Natural killer cell (primary cell): Measurements from ENCODE around the gene PIP5K1A. TPM values are rescaled to one million over a fixed set of nuclear protein-coding genes. Genes with fewer than 3 reads are reported as not detected.
A peak's percentile ranks its signal among the peaks of the same experiment; 100 is the strongest.

ENCODE experiments used
- ATAC-seq, 3 donors: fragments of 150-1000 bp in 2 of 3; fragments of 200-7000 bp in 1 of 3; cut with Tn5 transposase; 1 replicate in 1 of 3; 2 replicates in 2 of 3; pipeline ENCODE4 v1.10.0; 2021; ENCODE audit warnings: mild to moderate bottlenecking in 2 of 3, moderate library complexity in 2 of 3
- DNase-seq, 2 donors: peaks; one replicate each; pipeline versions ENCODE4 v3.0.0 to v3.0.0-alpha.2; 2013 to 2021; ENCODE audit warnings: mixed read lengths in 1 of 2
- H3K27ac ChIP-seq: one replicate; pipeline ENCODE4 v1.5.1; 2013; ENCODE audit warnings: mild to moderate bottlenecking, low read length
- H3K27me3 ChIP-seq: one replicate; pipeline ENCODE4 v1.6.1; 2013; ENCODE audit warnings: low read length; ENCODE audit not compliant: control insufficient read depth, insufficient read depth
- H3K36me3 ChIP-seq: one replicate; pipeline ENCODE4 v1.6.1; 2013; ENCODE audit warnings: low read length; ENCODE audit not compliant: control insufficient read depth, insufficient read depth
- H3K4me1 ChIP-seq: one replicate; pipeline ENCODE4 v1.6.1; 2013; ENCODE audit warnings: low read length; ENCODE audit not compliant: control insufficient read depth, insufficient read depth
- H3K4me3 ChIP-seq: one replicate; pipeline ENCODE4 v1.5.1; 2013; ENCODE audit warnings: low read length
- H3K9me3 ChIP-seq: one replicate; pipeline ENCODE4 v1.6.1; 2013; ENCODE audit warnings: low read length; ENCODE audit not compliant: control insufficient read depth, insufficient read depth
- H3K27ac Mint-ChIP-seq, 2 donors: one replicate each; pipeline ENCODE4 v1.8.0; 2022; ENCODE audit warnings: mild to moderate bottlenecking in 2 of 2, mixed read lengths in 2 of 2, moderate library complexity in 1 of 2
- H3K27me3 Mint-ChIP-seq, 2 donors: one replicate each; pipeline ENCODE4 v1.8.0; 2022; ENCODE audit warnings: low read depth in 2 of 2, mixed read lengths in 2 of 2
- H3K36me3 Mint-ChIP-seq: one replicate; pipeline ENCODE4 v1.8.0; 2022; ENCODE audit warnings: mixed read lengths
- H3K4me1 Mint-ChIP-seq, 2 donors: one replicate each; pipeline ENCODE4 v1.8.0; 2022; ENCODE audit warnings: mixed read lengths in 2 of 2
- H3K4me3 Mint-ChIP-seq: one replicate; pipeline ENCODE4 v1.8.0; 2022; ENCODE audit warnings: mild to moderate bottlenecking, moderate library complexity, mixed read lengths
- H3K9me3 Mint-ChIP-seq, 2 donors: one replicate each; pipeline ENCODE4 v1.8.0; 2022; ENCODE audit warnings: mixed read lengths in 2 of 2
- CTCF ChIP-seq: fragments of 200-600 bp; IDR thresholded peaks from one replicate; pipeline ENCODE4 v1.8.0; 2022; ENCODE audit warnings: antibody characterized with exemption
- WGBS: methylation state at CpG from one replicate; pipeline ENCODE4 v1.1.7; 2013; ENCODE audit warnings: missing lambda C conversion rate; ENCODE audit not compliant: insufficient coverage; 5-methylcytosine and 5-hydroxymethylcytosine counted together
- intact Hi-C: fragments of 100-400 bp; cut with micrococcal nuclease; formaldehyde crosslinking; loops from one replicate; pipeline ENCODE4 v1.14.2; 2022
- total RNA-seq, 4 donors: library from RNA; stranded (reverse); fragments of 120-200 nt in 1 of 4; gene quantifications; one replicate each; pipeline versions ENCODE4 v1.2.3 to v1.2.4, GENCODE V29; 2013 to 2022

The PIP5K1A gene
- total RNA-seq, 3 donors from 2014 or later (not counting 1 experiment from before 2014, with no cell fraction given): 42.0 to 65.2 (median 44.6) TPM

- peaks cover 36 to 57% of the 10 kb centered on the region in 2 donors for H3K4me1 Mint-ChIP-seq
- H3K36me3 Mint-ChIP-seq: no peaks in the 10 kb centered on the region
- Histone ChIP-seq H3K4me1 (peaks cover 53% of the 10 kb centered on the region), H3K36me3 (peaks cover 80% of the 10 kb centered on the region), H3K4me3 (no peak overlapping the region), H3K27me3 (no peaks in the 10 kb centered on the region), H3K9me3 (no peaks in the 10 kb centered on the region), H3K27ac (peak overlapping the region; percentile 77)
- H3K27ac Mint-ChIP-seq: peak overlapping the region; percentile 91 to 96
- DNase-seq (no peak), ATAC-seq (peak in 2 of 3 donors; percentile 1 to 5)
- intact Hi-C loops: no loop called here
- H3K9me3 Mint-ChIP-seq: no peaks in the 10 kb centered on the region
- no peak for TF ChIP-seq CTCF
- peak overlapping the region; percentile 59 for H3K4me3 Mint-ChIP-seq
- H3K27me3 Mint-ChIP-seq: no peaks in the 10 kb centered on the region
- WGBS: 86% methylated on average over 4 of the region's 6 CpGs
These were observed 94.7 kb downstream of the PIP5K1A start for GRCh38 chr1:151293093-151293492.

GRCh38 chr1:151294742-151295462 lies 96.5 kb downstream of the PIP5K1A start:
- Histone ChIP-seq H3K27ac (no peak overlapping the region), H3K4me1 (peaks cover 35% of the 10 kb centered on the region), H3K36me3 (peaks cover 79% of the 10 kb centered on the region), H3K27me3 (no peaks in the 10 kb centered on the region), H3K9me3 (no peaks in the 10 kb centered on the region), H3K4me3 (no peak overlapping the region)
- DNase-seq: no peak
- no peaks in the 10 kb centered on the region for H3K27me3 Mint-ChIP-seq
- no peak for ATAC-seq
- no peak overlapping the region for H3K4me3 Mint-ChIP-seq
- 100% methylated on average over 2 of the region's 2 CpGs for WGBS
- intact Hi-C loops: no loop called here
- no peaks in the 10 kb centered on the region for H3K9me3 Mint-ChIP-seq
- H3K27ac Mint-ChIP-seq: peak overlapping the region; percentile 91 to 96
- peaks cover 22 to 39% of the 10 kb centered on the region in 2 donors for H3K4me1 Mint-ChIP-seq
- TF ChIP-seq CTCF: no peak
- H3K36me3 Mint-ChIP-seq: peaks cover 12% of the 10 kb centered on the region

Other genes with a start within 250 kb of the PIP5K1A start
- gene CERS2, start 223.7 kb upstream of the PIP5K1A start, total RNA-seq: 100 to 1,000 TPM; 122 to 129 (median 127) TPM
- under 1 TPM in 1 of 3 donors, not detected in 2; 0.25 TPM for gene ANXA9, start 216.3 kb upstream of the PIP5K1A start, total RNA-seq
- gene MINDY1, start 191.7 kb upstream of the PIP5K1A start, total RNA-seq: 10 to 100 TPM; 14.0 to 15.6 (median 15.2) TPM
- 10 to 100 TPM; 11.4 to 14.1 (median 13.5) TPM for gene PRUNE1, start 190.1 kb upstream of the PIP5K1A start, total RNA-seq
- under 1 TPM; 0.28 to 0.39 (median 0.33) TPM for gene BNIPL, start 162.0 kb upstream of the PIP5K1A start, total RNA-seq
- gene C1orf56, start 150.8 kb upstream of the PIP5K1A start, total RNA-seq: 1 to 10 TPM; 1.6 to 3.3 (median 1.9) TPM
- 100 to 1,000 TPM; 555 to 792 (median 752) TPM for gene CDC42SE1, start 138.9 kb upstream of the PIP5K1A start, total RNA-seq
- 10 to 100 TPM; 11.2 to 18.6 (median 17.6) TPM for gene MLLT11, start 138.2 kb upstream of the PIP5K1A start, total RNA-seq
- gene GABPB2, start 127.8 kb upstream of the PIP5K1A start, total RNA-seq: 10 to 100 TPM; 27.4 to 34.0 (median 30.6) TPM
- 1 to 10 TPM; 2.5 to 5.8 (median 3.0) TPM for gene SEMA6C, start 51.9 kb upstream of the PIP5K1A start, total RNA-seq
- gene TNFAIP8L2, start 41.9 kb upstream of the PIP5K1A start, total RNA-seq: 10 to 100 TPM in 1 of 3 donors, 1 to 10 TPM in 2; 4.8 to 14.5 (median 5.7) TPM
- 1 to 10 TPM; 1.0 to 1.7 (median 1.2) TPM for gene LYSMD1, start 32.6 kb upstream of the PIP5K1A start, total RNA-seq
- gene SCNM1, start 32.4 kb upstream of the PIP5K1A start, total RNA-seq: 10 to 100 TPM; 52.3 to 54.2 (median 52.9) TPM
- 1 to 10 TPM in 2 of 3 donors, not detected in 1; 2.6 to 3.8 TPM for gene TMOD4, start 22.6 kb upstream of the PIP5K1A start, total RNA-seq
- 10 to 100 TPM; 26.2 to 45.1 (median 44.8) TPM for gene VPS72, start 8.4 kb upstream of the PIP5K1A start, total RNA-seq
- 100 to 1,000 TPM in 1 of 3 donors, 10 to 100 TPM in 2; 94.2 to 101 (median 99.3) TPM for gene PSMD4, start 56.2 kb downstream of the PIP5K1A start, total RNA-seq
- 10 to 100 TPM; 48.1 to 52.2 (median 48.6) TPM for gene ZNF687, start 83.7 kb downstream of the PIP5K1A start, total RNA-seq
- gene PI4KB, start 128.9 kb downstream of the PIP5K1A start, total RNA-seq: 10 to 100 TPM; 68.2 to 99.3 (median 95.0) TPM
- gene RFX5, start 148.7 kb downstream of the PIP5K1A start, total RNA-seq: 100 to 1,000 TPM in 2 of 3 donors, 10 to 100 TPM in 1; 72.6 to 111 (median 110) TPM
- not detected for gene SELENBP1, start 174.2 kb downstream of the PIP5K1A start, total RNA-seq
- gene PSMB4, start 201.0 kb downstream of the PIP5K1A start, total RNA-seq: 100 to 1,000 TPM; 291 to 313 (median 297) TPM